ENCODE results near the gene NT5C3B. TPM values are rescaled to one million over a fixed set of nuclear protein-coding genes. Genes with fewer than 3 reads are reported as not detected.

Gene NT5C3B
- total RNA-seq, 1 donor from 2014 or later = 67.6 TPM

GRCh38 chr17:41785859-41786226 is 50.2 kb downstream of the NT5C3B start:
- TF ChIP-seq, protein P1, sequence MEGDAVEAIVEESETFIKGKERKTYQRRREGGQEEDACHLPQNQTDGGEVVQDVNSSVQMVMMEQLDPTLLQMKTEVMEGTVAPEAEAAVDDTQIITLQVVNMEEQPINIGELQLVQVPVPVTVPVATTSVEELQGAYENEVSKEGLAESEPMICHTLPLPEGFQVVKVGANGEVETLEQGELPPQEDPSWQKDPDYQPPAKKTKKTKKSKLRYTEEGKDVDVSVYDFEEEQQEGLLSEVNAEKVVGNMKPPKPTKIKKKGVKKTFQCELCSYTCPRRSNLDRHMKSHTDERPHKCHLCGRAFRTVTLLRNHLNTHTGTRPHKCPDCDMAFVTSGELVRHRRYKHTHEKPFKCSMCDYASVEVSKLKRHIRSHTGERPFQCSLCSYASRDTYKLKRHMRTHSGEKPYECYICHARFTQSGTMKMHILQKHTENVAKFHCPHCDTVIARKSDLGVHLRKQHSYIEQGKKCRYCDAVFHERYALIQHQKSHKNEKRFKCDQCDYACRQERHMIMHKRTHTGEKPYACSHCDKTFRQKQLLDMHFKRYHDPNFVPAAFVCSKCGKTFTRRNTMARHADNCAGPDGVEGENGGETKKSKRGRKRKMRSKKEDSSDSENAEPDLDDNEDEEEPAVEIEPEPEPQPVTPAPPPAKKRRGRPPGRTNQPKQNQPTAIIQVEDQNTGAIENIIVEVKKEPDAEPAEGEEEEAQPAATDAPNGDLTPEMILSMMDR (conservative IDR thresholded peaks at IDR 0.05; ENCODE audit: low read depth, low read length) = no peak
- DNase-seq (ENCODE audit: low read depth) = no peak
- peak overlapping the region; percentile 92 for H3K4me3 ChIP-seq (ENCODE audit: low read depth, low read length)

DNA sequence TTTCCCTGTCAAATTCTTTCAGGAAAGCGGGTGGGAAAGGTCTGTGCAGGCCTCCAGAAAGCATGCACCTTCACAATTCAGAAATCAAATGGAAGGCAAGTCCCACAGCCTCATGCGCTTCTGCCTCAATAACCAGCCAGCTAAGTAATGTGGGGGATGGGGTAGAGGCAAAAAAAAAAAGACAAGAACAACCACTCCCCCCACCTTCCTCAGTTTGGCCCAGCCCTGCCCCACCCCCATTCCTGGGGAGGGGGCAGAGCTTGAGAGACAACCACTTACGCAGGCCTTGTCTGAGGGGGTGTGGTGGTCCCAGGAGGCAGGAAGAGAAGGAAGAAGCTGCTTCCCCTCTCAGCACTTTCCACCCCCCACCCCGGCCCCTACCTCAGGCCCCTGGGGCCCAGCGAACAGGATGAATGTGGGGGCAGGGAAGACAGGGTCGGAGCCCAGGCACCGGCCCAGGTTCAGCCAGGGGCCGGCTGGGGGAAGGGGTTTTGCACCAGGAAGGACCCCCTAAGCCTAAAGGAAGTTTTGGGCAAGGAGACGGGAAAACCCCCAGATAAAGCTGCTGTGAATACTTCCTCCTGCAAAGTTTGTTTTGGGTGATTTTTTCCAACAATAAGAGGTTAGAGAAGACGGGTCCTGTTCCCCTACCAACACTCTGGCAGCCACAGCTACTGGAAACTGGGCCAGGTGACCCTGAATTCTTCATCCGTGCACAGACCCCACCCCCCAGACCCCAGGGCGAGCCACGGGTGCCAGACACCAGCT is 50.8 kb downstream of the NT5C3B start:
- TF ChIP-seq, protein P1 (conservative IDR thresholded peaks at IDR 0.05; ENCODE audit: low read depth, low read length) = no peak
- H3K4me3 ChIP-seq (ENCODE audit: low read depth, low read length) = peak overlapping the region; percentile 92
- no peak for DNase-seq (ENCODE audit: low read depth)

DNA sequence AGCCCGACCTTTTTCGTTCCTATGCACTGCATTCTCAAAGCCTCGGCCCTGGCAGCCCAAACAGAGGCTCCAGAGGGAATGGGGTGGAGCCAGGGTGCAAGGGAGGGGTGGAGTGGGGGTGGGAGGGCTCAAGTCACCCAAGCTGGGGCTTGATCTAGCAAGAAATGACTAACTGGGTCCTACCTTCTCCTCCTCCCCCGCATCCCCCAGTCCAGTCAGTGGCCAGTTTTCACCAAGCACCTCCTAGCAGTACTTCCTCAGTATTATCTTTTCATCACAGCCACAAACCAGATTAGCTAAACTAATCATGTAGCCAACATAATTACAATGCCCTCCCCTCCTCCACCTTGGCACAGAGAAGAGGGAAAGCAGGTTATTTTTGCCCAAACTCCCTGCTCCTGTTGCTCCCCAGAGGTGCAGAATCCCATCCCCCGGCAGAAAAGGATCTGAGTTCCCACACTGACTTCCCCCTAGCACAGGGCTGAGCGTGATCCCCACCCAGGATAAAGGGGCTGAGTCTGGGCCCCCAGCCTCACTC is 51.8 kb downstream of the NT5C3B start:
- peak overlapping the region; percentile 92 for H3K4me3 ChIP-seq (ENCODE audit: low read depth, low read length)
- TF ChIP-seq, protein P1 (conservative IDR thresholded peaks at IDR 0.05; ENCODE audit: low read depth, low read length) = no peak

GRCh38 chr17:41782142-41782541 is 53.9 kb downstream of the NT5C3B start:
- no peak overlapping the region for H3K4me3 ChIP-seq (ENCODE audit: low read depth, low read length)
- DNase-seq (ENCODE audit: low read depth) = no peak
- TF ChIP-seq, protein P1 (conservative IDR thresholded peaks at IDR 0.05; ENCODE audit: low read depth, low read length) = no peak

More for the DNA sequence above, 51.8 kb downstream of the NT5C3B start:
- no peak for DNase-seq (ENCODE audit: low read depth)

DNA sequence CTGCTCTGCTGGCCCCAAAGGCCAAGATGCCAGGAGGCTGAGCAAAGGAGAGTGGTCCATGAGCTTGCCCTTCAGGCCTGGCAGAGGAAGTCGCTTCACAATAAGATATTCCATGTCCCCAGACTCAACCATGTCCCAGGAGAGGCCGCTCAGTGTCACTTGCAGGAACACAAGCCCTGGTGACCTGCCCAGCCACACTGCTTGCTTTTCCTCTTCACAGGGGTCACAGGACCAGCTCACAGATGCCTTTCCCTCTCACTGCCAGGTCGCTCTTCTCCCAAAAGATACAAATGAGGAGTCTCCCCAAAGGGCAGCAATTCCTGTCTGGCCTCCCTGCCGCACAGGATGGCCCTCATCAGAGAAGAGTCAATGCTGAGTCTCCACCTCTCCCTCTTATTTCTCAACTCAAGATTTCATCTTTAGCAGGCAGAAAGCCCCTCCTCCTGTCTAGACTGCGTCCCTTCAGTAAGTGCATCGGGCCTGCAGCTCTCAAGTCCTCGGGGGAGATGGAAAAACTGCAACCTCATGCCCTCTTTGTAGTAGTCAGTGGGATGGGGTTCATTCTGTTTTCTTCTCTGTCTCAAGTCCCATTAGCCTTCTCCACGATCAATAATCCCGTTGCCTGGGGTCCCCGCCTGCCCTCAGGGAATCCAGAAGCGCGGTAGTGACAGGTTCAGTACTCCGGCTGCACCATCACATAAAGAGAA is 54.5 kb downstream of the NT5C3B start:
- no peak for DNase-seq (ENCODE audit: low read depth)
- H3K4me3 ChIP-seq (ENCODE audit: low read depth, low read length) = no peak overlapping the region
- TF ChIP-seq, protein P1 (conservative IDR thresholded peaks at IDR 0.05; ENCODE audit: low read depth, low read length) = no peak

DNA sequence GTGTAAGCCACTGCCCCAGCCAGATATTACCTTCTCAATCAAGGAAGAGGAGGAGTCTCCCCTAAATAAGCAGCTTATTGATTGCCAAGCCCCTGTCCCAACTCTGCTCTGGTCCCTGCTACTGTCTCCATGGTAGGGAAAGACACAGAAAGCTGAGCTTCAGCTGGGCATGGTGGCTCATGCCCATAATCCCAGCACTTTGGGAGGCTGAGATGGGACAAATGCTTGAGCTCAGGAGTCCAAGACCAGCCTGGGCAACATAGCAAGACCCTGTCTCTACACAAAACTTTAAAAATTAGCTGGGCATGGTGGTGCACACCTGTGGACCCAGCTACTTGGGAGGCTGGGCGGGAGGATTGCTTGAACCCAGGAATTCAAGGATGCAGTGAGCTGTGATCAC is 56.1 kb downstream of the NT5C3B start:
- H3K4me3 ChIP-seq (ENCODE audit: low read depth, low read length) = no peak overlapping the region
- TF ChIP-seq, protein P1 (conservative IDR thresholded peaks at IDR 0.05; ENCODE audit: low read depth, low read length) = no peak
- DNase-seq (ENCODE audit: low read depth) = no peak

All from epithelial cell of proximal tubule (primary cell).